ENCODE data around the gene SETD7.

DNA sequence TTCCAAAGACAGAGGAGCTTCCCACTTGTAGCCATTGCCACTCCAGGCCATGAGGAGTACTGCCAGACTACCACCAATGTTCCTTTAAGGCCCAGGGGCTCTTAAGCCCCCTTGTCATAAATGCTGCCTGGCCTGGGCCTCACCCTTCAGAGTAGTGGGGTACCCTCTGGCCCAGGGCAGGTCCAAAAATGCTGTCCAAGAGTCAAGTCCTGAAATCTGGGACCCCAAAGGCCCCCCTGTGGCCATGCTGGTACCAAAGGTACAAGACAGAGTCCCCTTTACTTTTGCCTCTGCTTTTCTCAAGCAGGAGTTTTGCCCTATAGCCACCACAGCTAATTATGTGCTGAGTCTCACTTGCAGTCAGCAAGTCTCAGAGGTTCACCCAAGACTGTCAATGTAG is 85.7 kb downstream of the SETD7 start:
- no peak for TF ChIP-seq POLR2A (IDR thresholded peaks at IDR 0.05)
- TF ChIP-seq, protein P1, sequence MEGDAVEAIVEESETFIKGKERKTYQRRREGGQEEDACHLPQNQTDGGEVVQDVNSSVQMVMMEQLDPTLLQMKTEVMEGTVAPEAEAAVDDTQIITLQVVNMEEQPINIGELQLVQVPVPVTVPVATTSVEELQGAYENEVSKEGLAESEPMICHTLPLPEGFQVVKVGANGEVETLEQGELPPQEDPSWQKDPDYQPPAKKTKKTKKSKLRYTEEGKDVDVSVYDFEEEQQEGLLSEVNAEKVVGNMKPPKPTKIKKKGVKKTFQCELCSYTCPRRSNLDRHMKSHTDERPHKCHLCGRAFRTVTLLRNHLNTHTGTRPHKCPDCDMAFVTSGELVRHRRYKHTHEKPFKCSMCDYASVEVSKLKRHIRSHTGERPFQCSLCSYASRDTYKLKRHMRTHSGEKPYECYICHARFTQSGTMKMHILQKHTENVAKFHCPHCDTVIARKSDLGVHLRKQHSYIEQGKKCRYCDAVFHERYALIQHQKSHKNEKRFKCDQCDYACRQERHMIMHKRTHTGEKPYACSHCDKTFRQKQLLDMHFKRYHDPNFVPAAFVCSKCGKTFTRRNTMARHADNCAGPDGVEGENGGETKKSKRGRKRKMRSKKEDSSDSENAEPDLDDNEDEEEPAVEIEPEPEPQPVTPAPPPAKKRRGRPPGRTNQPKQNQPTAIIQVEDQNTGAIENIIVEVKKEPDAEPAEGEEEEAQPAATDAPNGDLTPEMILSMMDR (IDR thresholded peaks at IDR 0.05), result no peak
